OCI-M2 (cell line): ENCODE measurements around the gene MPP2.
"Not testable (repeated sequence)": the region's sequence is repeated elsewhere in the genome, so short reads cannot be mapped to it uniquely, and the experiment has no call there.

Experiments used
- DNase-seq: peaks from one replicate; lab custom pipeline; 2025; ENCODE audit not compliant: unreplicated experiment; lab: John Stamatoyannopoulos, UW

The MPP2 gene

DNA sequence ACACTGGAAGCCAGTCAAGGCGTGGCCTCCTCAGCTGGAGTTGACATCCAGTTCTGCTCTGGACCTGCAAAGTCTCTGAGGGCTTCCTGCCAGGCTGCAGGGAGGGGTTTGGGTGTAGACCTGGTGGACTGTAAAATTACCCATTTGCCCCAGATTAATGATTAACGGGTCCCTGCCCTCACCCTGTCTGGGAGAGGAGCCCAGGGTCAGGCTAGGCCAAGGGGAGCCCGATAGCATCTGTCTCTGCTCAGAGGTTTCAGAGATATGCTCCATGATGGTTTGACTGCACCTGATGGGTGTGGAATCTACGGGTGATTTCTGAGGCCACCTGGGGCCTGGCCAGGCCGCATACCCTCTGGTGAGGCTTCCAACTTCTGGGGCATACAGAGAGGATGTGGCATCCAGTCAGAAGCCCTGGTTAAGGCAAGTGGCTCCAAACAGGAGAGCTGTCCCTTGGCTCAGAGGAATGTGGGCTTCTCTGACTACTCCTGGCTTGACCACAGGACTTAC, 23.8 kb upstream of the MPP2 start:
- DNase-seq: no peak

DNA sequence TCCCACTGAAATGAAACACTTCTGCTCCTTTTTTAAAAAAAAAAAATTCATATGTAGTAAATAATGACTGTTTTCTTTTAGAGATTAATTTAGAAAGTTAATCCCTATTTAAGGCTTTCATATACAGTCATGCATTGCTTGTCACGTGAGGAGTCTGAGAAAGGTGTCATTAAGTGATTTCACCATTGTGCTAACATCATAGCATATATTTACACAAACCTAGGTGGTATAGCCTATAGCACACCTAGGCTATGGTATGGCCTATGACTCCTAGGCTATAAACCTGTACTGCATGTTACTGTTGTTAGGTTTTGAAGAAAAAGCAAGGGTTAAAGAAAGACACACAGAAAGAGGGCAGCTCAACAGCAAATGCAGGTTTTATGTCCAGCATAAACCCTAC, 21.3 kb upstream of the MPP2 start:
- no peak for DNase-seq

DNA sequence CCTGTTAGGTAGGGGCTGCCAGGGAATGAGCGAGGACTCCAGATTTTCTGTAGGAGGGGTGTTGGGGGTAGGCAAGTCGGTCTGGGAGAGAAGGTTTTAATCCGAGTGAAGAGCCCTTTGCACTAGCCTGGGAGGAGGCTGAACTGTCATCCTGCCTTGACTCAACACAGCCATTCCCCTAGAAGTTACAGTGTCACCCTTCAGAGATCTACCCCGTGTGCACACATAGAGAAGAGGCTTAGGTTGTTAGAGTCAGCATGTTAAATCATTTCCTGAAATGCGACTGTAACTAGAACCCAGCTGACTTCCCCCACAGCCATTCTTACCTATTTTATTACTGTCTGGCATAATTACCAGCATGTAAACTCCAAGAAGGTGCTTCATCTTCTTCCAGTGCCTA, 20.6 kb upstream of the MPP2 start:
- not testable (repeated sequence) for DNase-seq

DNA sequence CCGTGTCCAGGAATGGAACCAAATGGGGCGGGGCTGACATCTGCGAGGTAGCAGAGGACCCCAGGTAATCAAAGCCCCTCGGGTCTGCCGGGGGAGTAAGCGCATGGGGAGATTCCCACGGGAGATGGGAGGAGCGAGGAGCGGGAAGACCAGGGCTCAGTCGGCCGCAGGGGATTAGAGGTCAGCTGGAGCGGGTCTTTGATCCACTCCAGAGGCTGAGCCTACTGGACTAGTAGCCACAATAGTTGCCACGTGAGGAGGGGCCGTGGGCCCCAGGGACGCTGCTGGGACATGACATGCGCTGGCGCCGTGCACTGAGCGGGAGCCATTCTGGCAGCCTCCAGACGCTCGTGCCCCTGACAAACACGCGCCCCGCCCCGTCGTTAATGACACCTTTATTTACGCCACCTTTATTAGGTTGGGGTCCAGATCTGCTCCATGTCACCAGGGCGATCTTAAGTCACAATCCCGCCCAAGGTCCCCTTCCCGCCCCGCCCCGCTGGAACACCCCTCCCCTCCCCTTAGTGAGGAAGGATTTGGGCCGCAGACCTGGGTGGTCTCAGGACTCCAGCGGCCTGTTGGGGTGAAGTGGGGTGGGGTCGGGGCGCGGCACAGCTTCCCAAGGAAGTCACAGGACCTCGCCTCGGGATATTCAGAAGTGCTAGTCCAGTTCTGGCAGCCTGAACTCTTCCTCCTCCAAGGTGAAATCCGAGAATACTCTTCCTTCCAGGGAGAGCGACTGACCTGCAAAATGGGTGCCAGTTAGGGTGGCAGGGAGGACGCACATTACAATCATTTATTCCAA, 19.9 kb upstream of the MPP2 start:
- no peak for DNase-seq

DNA sequence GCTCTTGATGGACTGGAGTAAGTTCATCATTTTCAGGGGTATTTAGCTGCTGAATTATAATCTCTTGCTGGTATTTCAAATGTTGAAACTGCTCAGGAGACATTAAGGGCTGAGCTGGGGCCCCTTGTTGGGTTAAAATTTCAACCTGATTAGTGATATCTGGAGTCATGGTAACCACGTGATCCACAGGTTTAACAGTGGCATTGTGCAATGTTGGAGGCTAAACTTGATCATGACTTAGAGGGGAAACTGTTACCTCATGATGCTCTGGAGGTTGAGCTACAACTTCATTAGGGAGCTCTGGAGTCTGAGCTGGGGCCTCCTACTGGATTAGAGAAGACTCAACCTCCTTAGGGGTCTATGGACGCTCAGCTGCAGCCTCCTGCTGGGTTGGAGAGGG, 17.2 kb upstream of the MPP2 start:
- DNase-seq: no peak

- no peak for DNase-seq
These were observed 13.3 kb upstream of the MPP2 start for GRCh38 chr17:43920500-43921095.

- no peak for DNase-seq
These were observed 10.7 kb upstream of the MPP2 start for GRCh38 chr17:43918026-43918389.

DNA sequence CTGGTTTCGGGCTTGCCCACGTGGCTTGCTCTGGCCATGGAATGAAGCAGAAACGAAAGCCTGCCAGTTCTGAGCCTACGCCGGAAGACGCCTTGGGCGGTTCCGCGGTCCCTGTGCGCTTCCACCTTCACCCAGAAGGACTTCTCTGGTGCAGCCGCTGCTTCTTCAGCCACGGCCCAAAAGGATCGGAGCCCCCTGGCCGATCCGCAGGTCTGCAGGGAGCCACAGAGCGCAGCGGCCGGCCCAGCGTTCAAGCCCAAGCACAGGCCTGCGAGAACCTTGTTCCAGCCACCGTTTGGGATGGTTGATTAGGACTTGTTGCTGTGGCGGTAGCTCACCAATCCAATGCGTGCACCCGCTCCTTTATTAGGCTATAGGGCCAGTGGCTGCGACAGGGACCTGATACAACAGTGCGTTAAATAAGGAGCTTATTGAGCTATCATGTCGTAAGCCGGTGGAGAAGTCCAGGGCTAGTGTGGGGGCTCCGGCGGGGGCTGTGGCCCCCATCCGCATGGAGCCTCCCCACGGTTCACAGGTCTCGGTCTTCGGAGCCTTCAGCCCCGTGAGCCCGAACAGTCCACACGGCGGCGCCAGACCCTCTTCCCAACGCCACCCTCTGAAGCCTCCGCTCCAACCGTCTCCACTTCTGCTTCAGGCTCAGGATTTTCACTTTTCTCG, 10.2 kb upstream of the MPP2 start:
- no peak for DNase-seq

DNA sequence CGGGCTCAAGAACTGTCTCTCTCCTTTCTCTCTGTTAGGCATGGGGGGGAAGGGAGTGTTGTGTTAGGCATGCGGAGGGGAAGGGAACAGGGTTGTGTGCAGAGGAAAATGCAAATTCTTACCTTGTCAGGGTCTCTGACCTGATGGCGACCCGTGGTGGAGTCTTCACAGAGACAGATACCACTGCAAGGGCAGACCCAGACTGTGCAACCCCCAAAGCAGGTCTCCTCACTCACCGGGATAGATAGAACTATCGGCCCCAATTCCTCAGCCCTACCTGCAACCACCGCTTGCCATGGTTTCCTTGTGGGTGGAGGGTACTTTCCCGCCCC, 9.6 kb upstream of the MPP2 start:
- no peak for DNase-seq

GRCh38 chr17:43916385-43916784, 9.0 kb upstream of the MPP2 start:
- DNase-seq: no peak

DNA sequence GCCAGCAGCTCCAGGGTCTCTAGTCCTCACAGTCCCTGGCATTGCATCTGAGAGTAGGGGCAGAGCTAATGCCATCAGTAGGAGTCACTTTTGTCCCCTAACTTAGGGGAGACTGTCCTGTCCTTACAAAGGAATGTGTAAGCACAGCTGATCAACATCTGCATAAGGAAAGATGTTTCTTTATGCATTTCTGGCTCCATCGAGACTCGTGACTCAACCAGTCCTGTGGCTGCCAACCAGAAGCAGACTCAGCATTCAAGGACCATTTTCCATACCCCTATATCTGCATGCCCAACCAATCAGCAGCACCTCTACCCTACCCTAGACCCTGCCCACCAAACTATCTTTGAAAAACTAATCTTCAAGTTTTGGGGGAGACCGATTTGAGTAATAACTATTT, 8.2 kb upstream of the MPP2 start:
- DNase-seq: no peak

- no peak for DNase-seq
These were observed 7.1 kb upstream of the MPP2 start for GRCh38 chr17:43914451-43914850.

DNA sequence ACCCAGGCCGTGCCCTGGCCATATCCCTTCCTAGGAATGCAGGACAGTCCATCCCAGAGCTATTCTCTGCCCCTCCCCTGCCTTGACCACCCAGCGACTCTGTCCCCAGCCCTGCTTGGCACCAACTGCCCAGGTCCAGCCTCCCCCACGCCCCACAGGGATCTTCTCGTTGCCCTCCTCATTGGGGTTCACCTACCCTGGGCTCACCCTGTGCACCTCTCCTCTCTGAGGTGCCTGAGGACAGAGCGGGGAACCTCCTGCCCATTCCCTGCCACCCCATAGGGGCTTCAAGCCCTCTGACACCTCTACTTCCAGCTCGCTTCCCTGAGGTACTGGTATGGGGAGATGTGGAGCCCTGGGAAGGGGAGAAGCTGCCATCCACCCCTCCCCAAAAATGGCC, 6.2 kb upstream of the MPP2 start:
- DNase-seq: no peak

GRCh38 chr17:43912635-43913304, 5.4 kb upstream of the MPP2 start:
- no peak for DNase-seq

GRCh38 chr17:43911904-43912303, 4.6 kb upstream of the MPP2 start:
- DNase-seq: no peak

DNA sequence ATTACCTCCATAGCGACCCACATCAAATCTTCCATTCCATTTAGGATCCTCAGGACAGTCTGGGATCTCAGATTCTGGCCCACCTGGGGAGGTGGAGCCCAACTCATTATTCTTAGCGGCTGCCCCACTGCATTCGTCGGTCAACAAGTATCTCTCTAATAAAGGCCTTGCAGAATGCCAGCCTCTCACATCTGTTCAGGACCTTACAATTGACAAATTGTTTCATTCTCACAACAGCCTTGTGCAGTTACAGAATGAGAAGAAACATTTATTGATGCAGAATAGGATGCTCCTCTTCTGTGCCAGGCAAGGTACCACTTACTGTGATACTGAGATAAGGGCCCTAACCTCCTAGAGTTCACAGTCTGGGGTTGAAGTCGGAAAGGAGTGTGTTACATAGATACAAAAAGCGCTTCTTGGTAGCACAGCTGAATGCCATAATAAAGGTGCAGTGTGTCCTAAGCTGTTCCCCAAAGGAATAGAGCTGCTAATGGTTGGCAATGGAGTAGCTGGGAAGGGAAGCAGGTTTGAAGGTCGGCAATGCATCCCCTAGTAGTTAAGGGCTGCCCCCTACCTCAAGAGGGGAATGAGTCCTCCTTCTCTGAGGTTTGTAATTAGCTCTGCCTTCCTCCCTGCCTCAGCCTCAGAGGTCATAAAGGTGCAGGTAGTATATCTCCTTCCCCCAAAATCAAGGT, 2.3 kb upstream of the MPP2 start:
- DNase-seq: no peak

GRCh38 chr17:43907998-43908721, 824 bp upstream of the MPP2 start:
- no peak for DNase-seq

GRCh38 chr17:43906951-43907424, 348 bp downstream of the MPP2 start:
- no peak for DNase-seq

- no peak for DNase-seq
These were observed 1.1 kb downstream of the MPP2 start for GRCh38 chr17:43905985-43906852.
